Measurements from ENCODE around the gene ENO1. TPM values are rescaled to one million over a fixed set of nuclear protein-coding genes. Genes with fewer than 3 reads are reported as not detected.

ENO1 gene
- total and polyA plus RNA-seq, 2 of the 4 experiments (the other 2 are of a cell fraction), result 2,125 to 3,643 TPM

DNA sequence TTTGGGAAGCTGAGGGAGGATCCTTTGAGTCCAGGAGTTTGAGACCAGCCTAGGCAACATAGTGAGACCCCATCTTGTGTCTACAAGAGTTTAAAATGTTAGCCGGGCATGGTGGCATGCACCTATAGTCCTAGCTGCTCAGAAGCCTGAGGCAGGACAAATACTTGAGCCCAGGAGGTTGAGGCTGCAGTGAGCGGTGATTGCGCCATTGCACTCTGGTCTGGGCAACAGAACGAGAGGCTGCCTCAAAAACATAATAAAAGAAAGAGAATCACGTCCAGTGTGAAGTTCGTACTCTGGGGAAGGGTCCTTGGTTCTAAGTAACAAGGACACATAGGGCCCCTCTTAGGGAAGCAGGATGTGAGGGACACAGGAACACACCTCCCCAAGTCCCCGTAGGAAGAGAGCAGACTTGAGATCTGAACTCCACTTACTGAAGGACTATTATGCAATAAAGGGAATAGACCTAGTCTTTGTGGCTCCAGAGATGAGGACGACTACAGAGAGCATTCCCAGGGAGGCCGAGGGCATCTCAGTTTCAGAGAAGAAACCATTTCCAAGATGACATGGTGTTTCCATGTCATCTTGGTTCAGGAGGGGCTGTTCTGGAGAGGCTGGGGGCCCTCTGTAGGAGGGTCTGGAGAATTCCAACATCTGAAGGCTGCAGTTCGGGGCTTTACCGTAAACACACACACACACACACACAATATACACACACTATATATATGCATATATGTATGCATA is 10.8 kb upstream of the ENO1 start:
- no peaks in the 10 kb centered on the region for H3K79me1 ChIP-seq (ENCODE audit: low read depth in 1 of 2, low read length in 2 of 2)
- H3K9ac ChIP-seq (ENCODE audit: low read depth, low read length), result no peak overlapping the region
- no peaks in the 10 kb centered on the region for H3K9me3 ChIP-seq (ENCODE audit: control insufficient read depth, insufficient read depth, low read length)
- in situ Hi-C loops (cut with MboI; ENCODE audit: low sequenced_read_pairs), result no loop called here
- 0 out of 2 replicates have a peak overlapping the region, but pooled peaks have one; percentile 6 for H3K4me2 ChIP-seq (ENCODE audit: low read depth, low read length)
- ATAC-seq (ENCODE audit: low read depth), result peak; percentile 21; the same call in 1 of the 2 replicates
- H2AFZ ChIP-seq (replicated peaks; ENCODE audit: low read length, poor library complexity), result peak overlapping the region; percentile 35
- H2AK9ac ChIP-seq (replicated peaks; ENCODE audit: low read depth, low read length, poor library complexity), result peak overlapping the region; percentile 7
- peaks cover 8% of the 10 kb centered on the region for H3K4me1 ChIP-seq (ENCODE audit: control insufficient read depth, insufficient read depth, low read length)
- H3K56ac ChIP-seq (ENCODE audit: extremely low read depth, insufficient read depth, low read length), result peak overlapping the region; percentile 43; the same call in 1 of the 2 replicates
- WGBS, 2 experiments (ENCODE audit: extremely low coverage in 2 of 2, insufficient read length in 1 of 2), result 60% methylated on average over 1 of the region's 11 CpGs; no CpG with 5 or more reads in 1 of the 2 experiments
- peak overlapping the region; percentile 41; the same call in 1 of the 2 replicates for H3K27ac ChIP-seq (ENCODE audit: insufficient read depth, low read length)
- CTCF ChIA-PET, result no interaction called here
- peak overlapping the region; percentile 70 for H3K4ac ChIP-seq (ENCODE audit: low read depth, low read length)
- peak overlapping the region; percentile 89 for H3K14ac ChIP-seq (replicated peaks; ENCODE audit: low read depth, low read length)
- no peak overlapping the region for H3K4me3 ChIP-seq (ENCODE audit: insufficient read depth, low read depth, low read length)
- H4K5ac ChIP-seq (ENCODE audit: low read depth, low read length), result peak overlapping the region; percentile 2; the same call in 1 of the 2 replicates
- dilution Hi-C loops (cut with HindIII; ENCODE audit: low sequenced_read_pairs, unreplicated experiment), result no loop called here
- H2AK5ac ChIP-seq (ENCODE audit: low read depth, low read length), result peak overlapping the region; percentile 88; the same call in 1 of the 2 replicates
- peak overlapping the region; percentile 61; the same call in 2 of the 3 replicates for H2BK15ac ChIP-seq (ENCODE audit: low read depth, low read length)
- POLR2A ChIA-PET (ENCODE audit: unreplicated experiment), result no interaction called here
- H2BK5ac ChIP-seq (ENCODE audit: low read depth, low read length, poor library complexity, severe bottlenecking), result peak overlapping the region; percentile 48
- peak overlapping the region; percentile 2; the same call in 1 of the 2 replicates for H3K18ac ChIP-seq (ENCODE audit: low read depth, low read length)
- H2BK20ac ChIP-seq (ENCODE audit: low read depth, low read length), result peak overlapping the region; percentile 72; the same call in 1 of the 2 replicates
- peak; percentile 62; the same call in 1 of the 2 replicates for TF ChIP-seq CEBPB (IDR thresholded peaks at IDR 0.05; ENCODE audit: low read depth, low read length)
- no peak for TF ChIP-seq NFE2L2 (IDR thresholded peaks at IDR 0.05; ENCODE audit: low read depth, low read length)
- H4K8ac ChIP-seq (ENCODE audit: low read depth in 2 of 2, low read length in 2 of 2), result peak overlapping the region; percentile 21 to 65
- peak overlapping the region; percentile 67; the same call in 1 of the 2 replicates for H3K23ac ChIP-seq (ENCODE audit: low read depth, low read length)
- H2BK120ac ChIP-seq (ENCODE audit: low read depth, low read length), result peak overlapping the region; percentile 73
- H4K20me1 ChIP-seq (ENCODE audit: insufficient read depth, low read length), result no peaks in the 10 kb centered on the region
- intact Hi-C loops (cut with micrococcal nuclease), result no loop called here
- H3K36me3 ChIP-seq (ENCODE audit: control insufficient read depth, insufficient read depth, low read length), result no peaks in the 10 kb centered on the region
- BruUV-seq (replicated peaks), result no TSS peak
- peak overlapping the region; percentile 9 for H4K91ac ChIP-seq (ENCODE audit: insufficient read depth, low read depth, low read length)
- no peaks in the 10 kb centered on the region for H3K27me3 ChIP-seq (ENCODE audit: control insufficient read depth, insufficient read depth, low read length)
- peaks cover 7% of the 10 kb centered on the region for H3K9me1 ChIP-seq (ENCODE audit: insufficient read depth, low read length)
- no peak for DNase-seq
